H1 (cell line): Measurements from ENCODE around the gene FA2H.

Experiments used
- JUND ChIP-seq: IDR thresholded peaks from 2 replicates; pipeline ENCODE4 v1.6.1; 2011; ENCODE audit warnings: mild to moderate bottlenecking, improper control_type of control experiment, low read length
- SP1 ChIP-seq: IDR thresholded peaks from 2 replicates; pipeline ENCODE4 v1.6.1; 2011; ENCODE audit warnings: low read depth, low read length
- YY1 ChIP-seq: IDR thresholded peaks from 2 replicates; pipeline ENCODE4 v1.6.1; 2011; ENCODE audit warnings: low read depth, mild to moderate bottlenecking, low read length
- TF ChIP-seq, protein P1 (sequence below): IDR thresholded peaks from 2 replicates; pipeline ENCODE4 v1.6.1; 2012; ENCODE audit warnings: low read length, inconsistent platforms
- TF ChIP-seq, protein P2 (sequence below), 3 experiments: IDR thresholded peaks; 1 replicate in 2 of 3; 2 replicates in 1 of 3; pipeline versions ENCODE4 v1.5.1 to v1.6.1; 2011; ENCODE audit warnings: low read length in 3 of 3, mild to moderate bottlenecking in 3 of 3, inconsistent platforms in 2 of 3, low read depth in 1 of 3, moderate library complexity in 1 of 3; ENCODE audit not compliant: insufficient read depth in 1 of 3; ENCODE audit errors: control extremely low read depth in 1 of 3

DNA sequence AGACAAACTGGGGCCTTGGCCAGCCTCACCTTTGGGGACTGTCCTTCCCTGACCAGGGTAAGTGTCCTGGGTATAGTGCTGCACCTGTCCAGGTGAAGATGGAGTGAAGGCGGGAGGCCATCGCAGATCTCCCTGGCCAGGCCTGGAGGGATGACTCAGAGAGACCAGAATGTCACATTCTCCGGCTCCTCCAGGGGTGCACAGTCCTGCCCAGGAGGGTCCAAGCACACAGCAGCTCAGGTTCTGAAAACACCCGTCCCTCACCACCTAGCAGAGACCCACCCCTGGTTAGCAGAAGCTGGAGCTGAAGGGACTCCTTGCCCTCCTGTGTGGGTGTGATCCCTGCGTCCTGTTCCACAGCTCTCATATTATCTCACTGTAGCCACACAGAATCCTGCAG, 21.9 kb downstream of the FA2H start:
- TF ChIP-seq, protein P1, sequence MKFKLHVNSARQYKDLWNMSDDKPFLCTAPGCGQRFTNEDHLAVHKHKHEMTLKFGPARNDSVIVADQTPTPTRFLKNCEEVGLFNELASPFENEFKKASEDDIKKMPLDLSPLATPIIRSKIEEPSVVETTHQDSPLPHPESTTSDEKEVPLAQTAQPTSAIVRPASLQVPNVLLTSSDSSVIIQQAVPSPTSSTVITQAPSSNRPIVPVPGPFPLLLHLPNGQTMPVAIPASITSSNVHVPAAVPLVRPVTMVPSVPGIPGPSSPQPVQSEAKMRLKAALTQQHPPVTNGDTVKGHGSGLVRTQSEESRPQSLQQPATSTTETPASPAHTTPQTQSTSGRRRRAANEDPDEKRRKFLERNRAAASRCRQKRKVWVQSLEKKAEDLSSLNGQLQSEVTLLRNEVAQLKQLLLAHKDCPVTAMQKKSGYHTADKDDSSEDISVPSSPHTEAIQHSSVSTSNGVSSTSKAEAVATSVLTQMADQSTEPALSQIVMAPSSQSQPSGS = no peak
- TF ChIP-seq JUND = no peak
- TF ChIP-seq, protein P2, sequence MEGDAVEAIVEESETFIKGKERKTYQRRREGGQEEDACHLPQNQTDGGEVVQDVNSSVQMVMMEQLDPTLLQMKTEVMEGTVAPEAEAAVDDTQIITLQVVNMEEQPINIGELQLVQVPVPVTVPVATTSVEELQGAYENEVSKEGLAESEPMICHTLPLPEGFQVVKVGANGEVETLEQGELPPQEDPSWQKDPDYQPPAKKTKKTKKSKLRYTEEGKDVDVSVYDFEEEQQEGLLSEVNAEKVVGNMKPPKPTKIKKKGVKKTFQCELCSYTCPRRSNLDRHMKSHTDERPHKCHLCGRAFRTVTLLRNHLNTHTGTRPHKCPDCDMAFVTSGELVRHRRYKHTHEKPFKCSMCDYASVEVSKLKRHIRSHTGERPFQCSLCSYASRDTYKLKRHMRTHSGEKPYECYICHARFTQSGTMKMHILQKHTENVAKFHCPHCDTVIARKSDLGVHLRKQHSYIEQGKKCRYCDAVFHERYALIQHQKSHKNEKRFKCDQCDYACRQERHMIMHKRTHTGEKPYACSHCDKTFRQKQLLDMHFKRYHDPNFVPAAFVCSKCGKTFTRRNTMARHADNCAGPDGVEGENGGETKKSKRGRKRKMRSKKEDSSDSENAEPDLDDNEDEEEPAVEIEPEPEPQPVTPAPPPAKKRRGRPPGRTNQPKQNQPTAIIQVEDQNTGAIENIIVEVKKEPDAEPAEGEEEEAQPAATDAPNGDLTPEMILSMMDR (IDR thresholded peaks at IDR 0.05; ENCODE audit: control extremely low read depth in 1 of 3, insufficient read depth in 1 of 3, low read depth in 1 of 3, low read length in 3 of 3) = no peak
- TF ChIP-seq SP1 = no peak
- TF ChIP-seq YY1 = no peak
